WTC11 (cell line): ENCODE results near the gene SCUBE3. TPM values are rescaled to one million over a fixed set of nuclear protein-coding genes. Genes with fewer than 3 reads are reported as not detected.

Experiments used
- ATAC-seq: fragments of 200-7000 bp; cut with Tn5 transposase; 2 replicates; pipeline ENCODE4 v1.10.0; 2021; ENCODE audit warnings: mild to moderate bottlenecking, moderate library complexity
- CTCF ChIA-PET: fragments of 300-600 bp; sonication (Branson Sonifier 250); formaldehyde crosslinking; loops from one replicate; lab custom pipeline; 2021; ENCODE audit warnings: antibody characterized with exemption; lab: Charles Lee
- POLR2A ChIA-PET: fragments of 350-600 bp; sonication (Branson Sonifier 250); formaldehyde crosslinking; loops from one replicate; lab custom pipeline; 2021; ENCODE audit warnings: antibody characterized with exemption; lab: Charles Lee
- DNase-seq: peaks from one replicate; pipeline ENCODE4 v3.0.0; 2021; ENCODE audit warnings: low spot score
- H3K27ac Mint-ChIP-seq: 2 replicates; pipeline ENCODE4 v1.8.0; 2021; ENCODE audit warnings: mixed read lengths
- H3K27me3 Mint-ChIP-seq: 2 replicates; pipeline ENCODE4 v1.8.0; 2021; ENCODE audit warnings: low read depth, mild to moderate bottlenecking, moderate library complexity, mixed read lengths
- H3K36me3 Mint-ChIP-seq: 2 replicates; pipeline ENCODE4 v1.8.0; 2021; ENCODE audit warnings: mixed read lengths
- H3K4me1 Mint-ChIP-seq: 2 replicates; pipeline ENCODE4 v1.8.0; 2022; ENCODE audit warnings: mixed read lengths
- H3K4me3 Mint-ChIP-seq: 2 replicates; pipeline ENCODE4 v1.8.0; 2021; ENCODE audit warnings: mild to moderate bottlenecking, moderate library complexity, mixed read lengths
- H3K9me3 Mint-ChIP-seq: 2 replicates; pipeline ENCODE4 v1.8.0; 2021; ENCODE audit warnings: mixed read lengths
- EMX1 ChIP-seq: fragments of 250-450 bp; sonication (Bioruptor Pico); IDR thresholded peaks from 2 replicates; pipeline ENCODE4 v1.8.0; 2021; ENCODE audit warnings: mild to moderate bottlenecking
- GTF2I ChIP-seq: fragments of 250-450 bp; sonication (Bioruptor Pico); conservative IDR thresholded peaks from 2 replicates; pipeline ENCODE4 v1.4.0; 2021; ENCODE audit warnings: mild to moderate bottlenecking
- JAZF1 ChIP-seq: fragments of 250-450 bp; sonication (Bioruptor Pico); IDR thresholded peaks from 2 replicates; pipeline ENCODE4 v1.9.0; 2021; ENCODE audit warnings: moderate library complexity, mild to moderate bottlenecking, inconsistent platforms
- NR2C2 ChIP-seq: sonication (generic); formaldehyde crosslinking; IDR thresholded peaks from 2 replicates; pipeline ENCODE4 v1.8.0; 2022; ENCODE audit warnings: mild to moderate bottlenecking, missing genetic modification reagents
- SP1 ChIP-seq: sonication (generic); formaldehyde crosslinking; conservative IDR thresholded peaks from 2 replicates; pipeline ENCODE4 v1.8.1; 2022; ENCODE audit warnings: missing genetic modification reagents
- TEAD1 ChIP-seq: sonication (generic); formaldehyde crosslinking; IDR thresholded peaks from 2 replicates; pipeline ENCODE4 v1.8.0; 2022; ENCODE audit warnings: mild to moderate bottlenecking, missing genetic modification reagents
- ZNF232 ChIP-seq: sonication (generic); formaldehyde crosslinking; IDR thresholded peaks from 2 replicates; pipeline ENCODE4 v1.8.0; 2022; ENCODE audit warnings: mild to moderate bottlenecking, missing genetic modification reagents
- ZNF281 ChIP-seq: sonication (generic); formaldehyde crosslinking; IDR thresholded peaks from 2 replicates; pipeline ENCODE4 v1.8.0; 2023; ENCODE audit warnings: mild to moderate bottlenecking, missing genetic modification reagents
- ZNF425 ChIP-seq: fragments of 250-450 bp; sonication (Bioruptor Pico); conservative IDR thresholded peaks from 2 replicates; pipeline ENCODE4 v1.9.0; 2021; ENCODE audit warnings: mild to moderate bottlenecking
- total RNA-seq: library from RNA; stranded (reverse); gene quantifications from 3 replicates; pipeline ENCODE4 v1.2.3, GENCODE V29; 2021
- TF ChIP-seq, protein P1 (sequence below): sonication (generic); formaldehyde crosslinking; IDR thresholded peaks from 2 replicates; pipeline ENCODE4 v1.8.0; 2023; ENCODE audit warnings: missing genetic modification reagents, mild to moderate bottlenecking, borderline replicate concordance
- TF ChIP-seq, protein P2 (sequence below): sonication (generic); formaldehyde crosslinking; IDR thresholded peaks from 2 replicates; pipeline ENCODE4 v1.8.1; 2022; ENCODE audit warnings: missing genetic modification reagents, borderline replicate concordance
- TF ChIP-seq, protein P3 (sequence below): sonication (generic); formaldehyde crosslinking; IDR thresholded peaks from 2 replicates; pipeline ENCODE4 v1.8.1; 2023; ENCODE audit warnings: mild to moderate bottlenecking, missing genetic modification reagents, moderate library complexity

Gene SCUBE3
- total RNA-seq, 1 experiment from 2014 or later = 2.1 TPM

DNA sequence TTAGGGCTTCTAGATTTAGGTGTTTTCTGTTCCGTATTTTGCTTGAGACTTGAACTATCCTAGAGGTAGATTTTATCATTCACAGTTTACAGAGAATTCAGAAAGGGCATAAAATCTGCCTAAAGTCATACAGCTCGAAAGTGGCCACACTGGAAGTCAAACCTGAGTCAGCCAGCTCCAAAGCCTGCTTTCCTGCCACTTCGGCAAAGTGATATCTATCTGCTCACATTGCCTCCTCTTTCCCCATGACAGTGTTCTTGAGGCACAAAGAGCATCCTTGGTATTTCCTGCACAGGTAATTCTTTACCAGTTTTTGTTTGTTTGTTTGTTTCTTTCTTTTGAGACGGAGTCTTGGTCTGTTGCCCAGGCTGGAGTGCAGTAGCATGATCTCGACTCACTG lies 19.4 kb upstream of the SCUBE3 start (continued):
- TF ChIP-seq, protein P1, sequence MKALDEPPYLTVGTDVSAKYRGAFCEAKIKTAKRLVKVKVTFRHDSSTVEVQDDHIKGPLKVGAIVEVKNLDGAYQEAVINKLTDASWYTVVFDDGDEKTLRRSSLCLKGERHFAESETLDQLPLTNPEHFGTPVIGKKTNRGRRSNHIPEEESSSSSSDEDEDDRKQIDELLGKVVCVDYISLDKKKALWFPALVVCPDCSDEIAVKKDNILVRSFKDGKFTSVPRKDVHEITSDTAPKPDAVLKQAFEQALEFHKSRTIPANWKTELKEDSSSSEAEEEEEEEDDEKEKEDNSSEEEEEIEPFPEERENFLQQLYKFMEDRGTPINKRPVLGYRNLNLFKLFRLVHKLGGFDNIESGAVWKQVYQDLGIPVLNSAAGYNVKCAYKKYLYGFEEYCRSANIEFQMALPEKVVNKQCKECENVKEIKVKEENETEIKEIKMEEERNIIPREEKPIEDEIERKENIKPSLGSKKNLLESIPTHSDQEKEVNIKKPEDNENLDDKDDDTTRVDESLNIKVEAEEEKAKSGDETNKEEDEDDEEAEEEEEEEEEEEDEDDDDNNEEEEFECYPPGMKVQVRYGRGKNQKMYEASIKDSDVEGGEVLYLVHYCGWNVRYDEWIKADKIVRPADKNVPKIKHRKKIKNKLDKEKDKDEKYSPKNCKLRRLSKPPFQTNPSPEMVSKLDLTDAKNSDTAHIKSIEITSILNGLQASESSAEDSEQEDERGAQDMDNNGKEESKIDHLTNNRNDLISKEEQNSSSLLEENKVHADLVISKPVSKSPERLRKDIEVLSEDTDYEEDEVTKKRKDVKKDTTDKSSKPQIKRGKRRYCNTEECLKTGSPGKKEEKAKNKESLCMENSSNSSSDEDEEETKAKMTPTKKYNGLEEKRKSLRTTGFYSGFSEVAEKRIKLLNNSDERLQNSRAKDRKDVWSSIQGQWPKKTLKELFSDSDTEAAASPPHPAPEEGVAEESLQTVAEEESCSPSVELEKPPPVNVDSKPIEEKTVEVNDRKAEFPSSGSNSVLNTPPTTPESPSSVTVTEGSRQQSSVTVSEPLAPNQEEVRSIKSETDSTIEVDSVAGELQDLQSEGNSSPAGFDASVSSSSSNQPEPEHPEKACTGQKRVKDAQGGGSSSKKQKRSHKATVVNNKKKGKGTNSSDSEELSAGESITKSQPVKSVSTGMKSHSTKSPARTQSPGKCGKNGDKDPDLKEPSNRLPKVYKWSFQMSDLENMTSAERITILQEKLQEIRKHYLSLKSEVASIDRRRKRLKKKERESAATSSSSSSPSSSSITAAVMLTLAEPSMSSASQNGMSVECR (CRISPR knock-in tag) = no peak
- TF ChIP-seq JAZF1 (CRISPR knock-in tag) (no peak), ZNF281 (CRISPR knock-in tag) (no peak)
- TF ChIP-seq, protein P2, sequence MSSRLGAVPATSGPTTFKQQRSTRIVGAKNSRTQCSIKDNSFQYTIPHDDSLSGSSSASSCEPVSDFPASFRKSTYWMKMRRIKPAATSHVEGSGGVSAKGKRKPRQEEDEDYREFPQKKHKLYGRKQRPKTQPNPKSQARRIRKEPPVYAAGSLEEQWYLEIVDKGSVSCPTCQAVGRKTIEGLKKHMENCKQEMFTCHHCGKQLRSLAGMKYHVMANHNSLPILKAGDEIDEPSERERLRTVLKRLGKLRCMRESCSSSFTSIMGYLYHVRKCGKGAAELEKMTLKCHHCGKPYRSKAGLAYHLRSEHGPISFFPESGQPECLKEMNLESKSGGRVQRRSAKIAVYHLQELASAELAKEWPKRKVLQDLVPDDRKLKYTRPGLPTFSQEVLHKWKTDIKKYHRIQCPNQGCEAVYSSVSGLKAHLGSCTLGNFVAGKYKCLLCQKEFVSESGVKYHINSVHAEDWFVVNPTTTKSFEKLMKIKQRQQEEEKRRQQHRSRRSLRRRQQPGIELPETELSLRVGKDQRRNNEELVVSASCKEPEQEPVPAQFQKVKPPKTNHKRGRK (CRISPR knock-in tag) = no peak

GRCh38 chr6:35195120-35195780 lies 18.5 kb upstream of the SCUBE3 start:
- no peaks in the 10 kb centered on the region for H3K36me3 Mint-ChIP-seq
- ChIA-PET CTCF (interaction anchor here (0.7 to 1.8 kb wide), 7 partner anchors 10 to 208 kb away, joined by 3 to 12 read pairs (median 4); no protein-coding TSS in a partner anchor), POLR2A (no interaction called here)
- peaks cover 13% of the 10 kb centered on the region for H3K27me3 Mint-ChIP-seq
- peaks cover 5% of the 10 kb centered on the region; the same call in 1 of the 2 replicates for H3K4me1 Mint-ChIP-seq
- H3K9me3 Mint-ChIP-seq = no peaks in the 10 kb centered on the region; the same call in 1 of the 2 replicates
- ATAC-seq (peak; percentile 65), DNase-seq (no peak)
- H3K27ac Mint-ChIP-seq = no peak overlapping the region
- H3K4me3 Mint-ChIP-seq = no peak overlapping the region
- no peak for TF ChIP-seq TEAD1
- TF ChIP-seq, protein P3, sequence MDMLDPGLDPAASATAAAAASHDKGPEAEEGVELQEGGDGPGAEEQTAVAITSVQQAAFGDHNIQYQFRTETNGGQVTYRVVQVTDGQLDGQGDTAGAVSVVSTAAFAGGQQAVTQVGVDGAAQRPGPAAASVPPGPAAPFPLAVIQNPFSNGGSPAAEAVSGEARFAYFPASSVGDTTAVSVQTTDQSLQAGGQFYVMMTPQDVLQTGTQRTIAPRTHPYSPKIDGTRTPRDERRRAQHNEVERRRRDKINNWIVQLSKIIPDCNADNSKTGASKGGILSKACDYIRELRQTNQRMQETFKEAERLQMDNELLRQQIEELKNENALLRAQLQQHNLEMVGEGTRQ (CRISPR knock-in tag) = no peak
- TF ChIP-seq NR2C2 (CRISPR knock-in tag) = no peak
- no peak for TF ChIP-seq EMX1 (CRISPR knock-in tag)
- TF ChIP-seq GTF2I (CRISPR knock-in tag) = no peak
- no peak for TF ChIP-seq SP1 (CRISPR knock-in tag)
- no peak for TF ChIP-seq ZNF232 (CRISPR knock-in tag)
- TF ChIP-seq ZNF425 (CRISPR knock-in tag) = no peak
- TF ChIP-seq JAZF1 (CRISPR knock-in tag) = no peak
